ENCODE measurements around the gene TNFRSF1A. TPM values are rescaled to one million over a fixed set of nuclear protein-coding genes. Genes with fewer than 3 reads are reported as not detected.

TNFRSF1A gene
- total and polyA plus RNA-seq, 7 donors, result 31.7 to 191 (median 135) TPM

GRCh38 chr12:6319446-6319845, 22.4 kb downstream of the TNFRSF1A start:
- intact Hi-C loops (cut with DNase I), result no loop called here
- Histone ChIP-seq H3K9me3 (no peaks in the 10 kb centered on the region), H3K27ac (no peak overlapping the region), H3K4me1 (peaks cover 0 to 26% (median 23%) of the 10 kb centered on the region in 4 donors), H3K36me3 (no peaks in the 10 kb centered on the region), H3K4me3 (no peak overlapping the region), H3K27me3 (no peaks in the 10 kb centered on the region)
- WGBS, 2 donors, result 90 to 93% methylated on average over 4 of the region's 4 CpGs
- no peak for TF ChIP-seq EP300 (IDR thresholded peaks at IDR 0.05)
- TF ChIP-seq POLR2AphosphoS5 (IDR thresholded peaks at IDR 0.05), result no peak
- TF ChIP-seq, protein P1, sequence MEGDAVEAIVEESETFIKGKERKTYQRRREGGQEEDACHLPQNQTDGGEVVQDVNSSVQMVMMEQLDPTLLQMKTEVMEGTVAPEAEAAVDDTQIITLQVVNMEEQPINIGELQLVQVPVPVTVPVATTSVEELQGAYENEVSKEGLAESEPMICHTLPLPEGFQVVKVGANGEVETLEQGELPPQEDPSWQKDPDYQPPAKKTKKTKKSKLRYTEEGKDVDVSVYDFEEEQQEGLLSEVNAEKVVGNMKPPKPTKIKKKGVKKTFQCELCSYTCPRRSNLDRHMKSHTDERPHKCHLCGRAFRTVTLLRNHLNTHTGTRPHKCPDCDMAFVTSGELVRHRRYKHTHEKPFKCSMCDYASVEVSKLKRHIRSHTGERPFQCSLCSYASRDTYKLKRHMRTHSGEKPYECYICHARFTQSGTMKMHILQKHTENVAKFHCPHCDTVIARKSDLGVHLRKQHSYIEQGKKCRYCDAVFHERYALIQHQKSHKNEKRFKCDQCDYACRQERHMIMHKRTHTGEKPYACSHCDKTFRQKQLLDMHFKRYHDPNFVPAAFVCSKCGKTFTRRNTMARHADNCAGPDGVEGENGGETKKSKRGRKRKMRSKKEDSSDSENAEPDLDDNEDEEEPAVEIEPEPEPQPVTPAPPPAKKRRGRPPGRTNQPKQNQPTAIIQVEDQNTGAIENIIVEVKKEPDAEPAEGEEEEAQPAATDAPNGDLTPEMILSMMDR (IDR thresholded peaks at IDR 0.05), result no peak
- no peak for DNase-seq

GRCh38 chr12:6318440-6318879, 23.4 kb downstream of the TNFRSF1A start:
- Histone ChIP-seq H3K27ac (no peak overlapping the region), H3K4me1 (peaks cover 0 to 16% (median 13%) of the 10 kb centered on the region in 4 donors), H3K4me3 (no peak overlapping the region), H3K9me3 (no peaks in the 10 kb centered on the region), H3K27me3 (no peaks in the 10 kb centered on the region), H3K36me3 (no peaks in the 10 kb centered on the region)
- TF ChIP-seq POLR2A (IDR thresholded peaks at IDR 0.05) (no peak), POLR2AphosphoS5 (IDR thresholded peaks at IDR 0.05) (no peak), EP300 (IDR thresholded peaks at IDR 0.05) (no peak)
- TF ChIP-seq, protein P1 (IDR thresholded peaks at IDR 0.05), result no peak
- WGBS, 2 donors, result 77 to 83% methylated on average over 16 of the region's 16 CpGs
- no peak for DNase-seq
- intact Hi-C loops (cut with DNase I), result no loop called here

GRCh38 chr12:6317693-6318439, 24.0 kb downstream of the TNFRSF1A start:
- no peak overlapping the region for H3K4me3 ChIP-seq
- no peaks in the 10 kb centered on the region for H3K9me3 ChIP-seq
- no peaks in the 10 kb centered on the region for H3K36me3 ChIP-seq
- no peak for DNase-seq
- no peak overlapping the region for H3K27ac ChIP-seq
- TF ChIP-seq POLR2AphosphoS5 (IDR thresholded peaks at IDR 0.05) (no peak), POLR2A (IDR thresholded peaks at IDR 0.05) (no peak), EP300 (IDR thresholded peaks at IDR 0.05) (no peak)
- TF ChIP-seq, protein P1 (IDR thresholded peaks at IDR 0.05), result no peak
- peaks cover 0 to 10% (median 7%) of the 10 kb centered on the region in 4 donors for H3K4me1 ChIP-seq
- 83 to 84% methylated on average over 21 of the region's 21 CpGs for WGBS, 2 donors
- intact Hi-C loops (cut with DNase I), result no loop called here
- no peaks in the 10 kb centered on the region for H3K27me3 ChIP-seq

DNA sequence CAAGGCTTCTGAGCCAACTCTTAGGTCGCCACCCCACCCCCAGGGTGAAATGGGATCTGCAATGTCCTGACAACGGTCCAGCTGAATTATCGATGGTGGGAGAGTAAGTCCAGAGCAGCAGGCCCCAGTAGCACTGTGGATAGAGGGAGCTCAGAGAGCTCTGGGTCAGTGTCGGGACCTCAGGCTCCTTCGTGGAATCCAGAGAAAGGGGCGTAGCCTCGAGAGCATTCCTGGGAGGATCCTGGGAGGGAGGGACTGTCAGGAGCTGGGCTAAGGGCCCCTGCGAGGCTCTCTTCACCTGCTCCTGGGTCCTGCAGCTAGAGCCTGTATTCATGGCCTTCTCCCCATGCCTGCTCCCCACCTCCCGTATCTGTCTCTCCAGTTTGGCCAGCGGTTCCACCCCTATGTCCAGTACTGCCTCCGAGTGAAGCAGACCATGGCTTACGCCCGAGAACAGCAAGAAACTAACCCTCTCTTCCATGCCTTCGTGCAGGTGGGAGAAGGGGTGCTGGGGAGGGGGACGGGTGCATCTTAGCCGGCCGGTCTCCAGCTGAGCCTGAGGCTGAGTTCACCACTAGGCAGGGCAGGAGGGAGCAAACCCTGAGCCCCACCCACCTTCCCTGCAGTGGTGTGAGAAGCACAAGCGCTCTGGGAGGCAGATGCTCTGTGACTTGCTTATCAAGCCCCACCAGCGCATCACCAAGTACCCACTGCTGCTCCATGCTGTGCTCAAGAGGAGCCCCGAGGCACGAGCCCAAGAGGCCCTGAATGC, 24.8 kb downstream of the TNFRSF1A start:
- TF ChIP-seq EP300 (IDR thresholded peaks at IDR 0.05) (no peak), POLR2AphosphoS5 (IDR thresholded peaks at IDR 0.05) (no peak), POLR2A (IDR thresholded peaks at IDR 0.05) (no peak)
- TF ChIP-seq, protein P1 (IDR thresholded peaks at IDR 0.05), result no peak
- 82 to 85% methylated on average over 21 of the region's 21 CpGs for WGBS, 2 donors
- Histone ChIP-seq H3K4me3 (no peak overlapping the region), H3K27me3 (no peaks in the 10 kb centered on the region), H3K9me3 (no peaks in the 10 kb centered on the region), H3K4me1 (peaks cover 0 to 2% (median 0%) of the 10 kb centered on the region in 4 donors), H3K36me3 (no peaks in the 10 kb centered on the region), H3K27ac (no peak overlapping the region)
- DNase-seq, result no peak
- intact Hi-C loops (cut with DNase I), result no loop called here

All from sigmoid colon (tissue), 7 donors.